Measurements from ENCODE around the gene ADPRS. TPM values are rescaled to one million over a fixed set of nuclear protein-coding genes. Genes with fewer than 3 reads are reported as not detected.

Gene ADPRS
- total RNA-seq, 2 donors from 2014 or later: 34.0 to 34.1 TPM

DNA sequence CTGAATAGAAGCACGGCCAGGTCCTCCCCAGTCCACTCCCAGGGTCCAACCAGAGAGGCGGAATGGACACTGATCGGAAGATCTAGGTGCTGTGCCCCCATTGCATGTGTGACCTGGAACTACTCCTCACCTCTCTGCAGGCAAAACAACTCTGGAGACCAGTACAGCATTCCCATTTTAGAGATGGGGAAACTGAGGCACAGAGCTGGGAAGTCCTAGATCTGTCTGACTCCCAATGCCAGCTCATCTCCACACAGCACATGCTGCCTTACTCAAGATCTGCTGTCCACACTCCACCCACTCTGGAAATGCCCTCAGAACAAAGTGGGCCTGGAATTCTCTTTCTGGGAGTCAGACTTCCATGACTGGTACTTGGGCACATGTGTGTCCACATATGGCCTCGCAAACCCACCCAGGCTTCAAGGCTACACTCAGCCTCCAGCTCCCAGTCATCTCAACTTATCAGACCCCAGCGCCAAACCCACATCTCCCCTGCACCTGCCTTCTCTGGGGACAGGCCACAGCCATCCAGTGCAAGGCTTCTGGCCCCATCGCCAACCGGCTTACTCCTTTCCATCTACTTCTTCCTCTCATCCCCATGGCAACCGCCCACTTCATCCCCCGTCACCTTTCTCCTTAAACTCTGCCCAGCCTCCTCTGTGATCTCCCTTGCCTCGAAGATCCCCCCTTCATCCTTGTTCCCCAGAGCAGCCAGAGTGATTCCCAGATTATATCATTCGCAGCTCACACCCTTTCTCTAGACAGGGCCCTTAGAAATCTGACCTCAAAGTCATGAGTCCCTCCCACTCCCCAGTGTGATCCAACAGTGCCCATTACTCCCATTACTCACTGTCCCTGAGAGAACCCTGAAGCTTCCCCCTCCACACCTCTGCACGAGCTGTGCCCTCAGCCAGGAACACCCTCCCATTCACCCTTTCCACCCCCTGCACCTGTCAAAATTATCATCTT is 33.7 kb downstream of the ADPRS start:
- Histone ChIP-seq H3K27ac (no peak overlapping the region), H3K9me3 (no peaks in the 10 kb centered on the region), H3K4me1 (ENCODE audit: control insufficient read depth in 1 of 2, low read depth in 2 of 2) (peaks cover 21 to 55% of the 10 kb centered on the region in 2 donors), H3K36me3 (no peaks in the 10 kb centered on the region), H3K27me3 (replicated peaks; ENCODE audit: insufficient read depth) (no peaks in the 10 kb centered on the region), H3K4me3 (no peak overlapping the region)
- TF ChIP-seq, protein P1, sequence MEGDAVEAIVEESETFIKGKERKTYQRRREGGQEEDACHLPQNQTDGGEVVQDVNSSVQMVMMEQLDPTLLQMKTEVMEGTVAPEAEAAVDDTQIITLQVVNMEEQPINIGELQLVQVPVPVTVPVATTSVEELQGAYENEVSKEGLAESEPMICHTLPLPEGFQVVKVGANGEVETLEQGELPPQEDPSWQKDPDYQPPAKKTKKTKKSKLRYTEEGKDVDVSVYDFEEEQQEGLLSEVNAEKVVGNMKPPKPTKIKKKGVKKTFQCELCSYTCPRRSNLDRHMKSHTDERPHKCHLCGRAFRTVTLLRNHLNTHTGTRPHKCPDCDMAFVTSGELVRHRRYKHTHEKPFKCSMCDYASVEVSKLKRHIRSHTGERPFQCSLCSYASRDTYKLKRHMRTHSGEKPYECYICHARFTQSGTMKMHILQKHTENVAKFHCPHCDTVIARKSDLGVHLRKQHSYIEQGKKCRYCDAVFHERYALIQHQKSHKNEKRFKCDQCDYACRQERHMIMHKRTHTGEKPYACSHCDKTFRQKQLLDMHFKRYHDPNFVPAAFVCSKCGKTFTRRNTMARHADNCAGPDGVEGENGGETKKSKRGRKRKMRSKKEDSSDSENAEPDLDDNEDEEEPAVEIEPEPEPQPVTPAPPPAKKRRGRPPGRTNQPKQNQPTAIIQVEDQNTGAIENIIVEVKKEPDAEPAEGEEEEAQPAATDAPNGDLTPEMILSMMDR (IDR thresholded peaks at IDR 0.05): no peak
- ATAC-seq (ENCODE audit: insufficient number of reproducible peaks, low FRiP score, low read depth) (no peak), DNase-seq (ENCODE audit: low spot score) (no peak)

- TF ChIP-seq, protein P1 (IDR thresholded peaks at IDR 0.05): no peak
- Histone ChIP-seq H3K27ac (peak overlapping the region in 1 of 2 donors; percentile 45), H3K9me3 (no peaks in the 10 kb centered on the region), H3K36me3 (no peaks in the 10 kb centered on the region), H3K4me3 (peak overlapping the region; percentile 34), H3K27me3 (replicated peaks; ENCODE audit: insufficient read depth) (no peaks in the 10 kb centered on the region), H3K4me1 (ENCODE audit: control insufficient read depth in 1 of 2, low read depth in 2 of 2) (peaks cover 21 to 45% of the 10 kb centered on the region in 2 donors)
- no peak for ATAC-seq (ENCODE audit: insufficient number of reproducible peaks, low FRiP score, low read depth)
- no peak for DNase-seq (ENCODE audit: low spot score)
These were observed 34.7 kb downstream of the ADPRS start for GRCh38 chr1:36123356-36123755.

DNA sequence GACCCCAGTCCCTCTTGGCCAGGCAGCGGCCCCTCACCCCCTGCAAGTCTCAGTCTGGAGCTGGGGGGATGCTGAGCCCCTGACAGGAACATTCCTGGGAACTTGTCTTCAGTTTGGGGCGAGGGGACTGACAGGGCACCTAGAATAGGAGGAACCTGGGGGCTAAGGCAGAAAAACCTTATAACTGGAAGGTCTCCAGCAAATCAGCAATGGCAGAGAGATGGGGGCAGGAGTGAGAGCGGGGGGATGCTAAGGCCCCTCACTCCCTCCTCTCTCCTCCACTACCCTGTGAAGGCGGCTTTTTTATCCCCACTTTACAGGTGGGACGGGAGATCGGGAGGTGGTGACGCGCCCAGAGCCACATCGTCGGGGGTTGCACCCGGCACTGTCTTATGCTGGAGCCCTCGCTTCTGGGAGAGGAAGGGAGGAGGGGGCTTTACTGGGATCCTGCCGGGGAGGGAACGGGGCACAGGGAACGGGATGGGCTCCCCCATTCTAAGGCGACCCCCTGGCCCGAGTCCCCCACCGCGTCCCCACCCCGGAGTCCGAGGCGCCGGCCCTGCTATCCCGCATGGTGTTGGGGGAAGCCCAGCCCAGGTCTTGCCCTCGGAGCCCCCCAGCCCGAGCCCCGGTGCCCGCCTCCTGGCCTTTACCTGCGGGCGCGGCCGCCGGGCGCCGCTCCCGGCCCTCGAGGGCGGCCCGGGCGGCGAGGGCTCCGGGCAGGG is 35.9 kb downstream of the ADPRS start:
- no peak for ATAC-seq (ENCODE audit: insufficient number of reproducible peaks, low FRiP score, low read depth)
- peak overlapping the region; percentile 51 to 76 for H3K27ac ChIP-seq

GRCh38 chr1:36125129-36125991 is 36.7 kb downstream of the ADPRS start, which contains the start of gene COL8A2:
COL8A2 (minus strand) TSS chr1:36125222; CDS start chr1:36100242, 24,980 bp downstream.
- no peak for ATAC-seq (ENCODE audit: insufficient number of reproducible peaks, low FRiP score, low read depth)
- peak within 1 kb of the TSS; percentile 77 to 81 for H3K27ac ChIP-seq
- TF ChIP-seq, protein P1 (IDR thresholded peaks at IDR 0.05): no peak
- H3K36me3 ChIP-seq: no peaks in the 10 kb centered on the region
- peaks cover 10 to 25% of the 10 kb centered on the region in 2 donors for H3K4me1 ChIP-seq (ENCODE audit: control insufficient read depth in 1 of 2, low read depth in 2 of 2)
- H3K27me3 ChIP-seq (replicated peaks; ENCODE audit: insufficient read depth): no peaks in the 10 kb centered on the region
- peak within 1 kb of the TSS; percentile 86 for H3K4me3 ChIP-seq
- no peaks in the 10 kb centered on the region for H3K9me3 ChIP-seq
- no peak for DNase-seq (ENCODE audit: low spot score)

More for the DNA sequence above, 35.9 kb downstream of the ADPRS start:
- H3K36me3 ChIP-seq: no peaks in the 10 kb centered on the region
- H3K27me3 ChIP-seq (replicated peaks; ENCODE audit: insufficient read depth): no peaks in the 10 kb centered on the region
- H3K4me3 ChIP-seq: peak overlapping the region; percentile 86
- TF ChIP-seq, protein P1 (IDR thresholded peaks at IDR 0.05): no peak
- peaks cover 17 to 33% of the 10 kb centered on the region in 2 donors for H3K4me1 ChIP-seq (ENCODE audit: control insufficient read depth in 1 of 2, low read depth in 2 of 2)
- no peak for DNase-seq (ENCODE audit: low spot score)
- H3K9me3 ChIP-seq: no peaks in the 10 kb centered on the region
